GM12874 (cell line): Measurements from ENCODE around the gene PLD1.

Experiments
- CTCF ChIP-seq: IDR thresholded peaks from 2 replicates; pipeline ENCODE4 v1.5.1; 2011; ENCODE audit warnings: low read depth, mild to moderate bottlenecking, control low read depth, low read length, moderate library complexity; ENCODE audit not compliant: insufficient read depth

PLD1 gene

GRCh38 chr3:171797265-171797679 lies 13.0 kb downstream of the PLD1 start:
- no peak for TF ChIP-seq CTCF

GRCh38 chr3:171796625-171797264 lies 13.5 kb downstream of the PLD1 start:
- TF ChIP-seq CTCF = no peak

- no peak for TF ChIP-seq CTCF
Measured at GRCh38 chr3:171792531-171792930, 17.8 kb downstream of the PLD1 start.

GRCh38 chr3:171791692-171792076 lies 18.6 kb downstream of the PLD1 start:
- TF ChIP-seq CTCF = no peak

GRCh38 chr3:171790898-171791691 lies 19.2 kb downstream of the PLD1 start:
- no peak for TF ChIP-seq CTCF

- TF ChIP-seq CTCF = no peak
Measured at GRCh38 chr3:171790574-171790897, 19.7 kb downstream of the PLD1 start.

- no peak for TF ChIP-seq CTCF
Measured at GRCh38 chr3:171789759-171790505, 20.4 kb downstream of the PLD1 start.
